ENCODE results near the gene SLC30A7. TPM values are rescaled to one million over a fixed set of nuclear protein-coding genes. Genes with fewer than 3 reads are reported as not detected.

The SLC30A7 gene
- total RNA-seq, 1 donor from 2014 or later: 14.2 TPM

GRCh38 chr1:101013776-101014175 is 117.9 kb downstream of the SLC30A7 start:
- TF ChIP-seq POLR2AphosphoS5 (IDR thresholded peaks at IDR 0.05; ENCODE audit: insufficient read depth in 1 of 2, low read depth in 1 of 2) (no peak), CTCF (IDR thresholded peaks at IDR 0.05) (no peak), POLR2A (IDR thresholded peaks at IDR 0.05) (no peak)
- DNase-seq (ENCODE audit: extremely low spot score in 2 of 2): no peak
- H3K9me3 ChIP-seq: no peaks in the 10 kb centered on the region
- no peak overlapping the region for H3K27ac ChIP-seq
- H3K27me3 ChIP-seq: no peaks in the 10 kb centered on the region
- peaks cover 0 to 7% of the 10 kb centered on the region in 2 donors for H3K36me3 ChIP-seq
- H3K4me1 ChIP-seq: no peaks in the 10 kb centered on the region
- intact Hi-C loops (cut with DNase I): no loop called here
- no peak overlapping the region for H3K4me3 ChIP-seq

- TF ChIP-seq POLR2AphosphoS5 (IDR thresholded peaks at IDR 0.05; ENCODE audit: insufficient read depth in 1 of 2, low read depth in 1 of 2) (no peak), CTCF (IDR thresholded peaks at IDR 0.05) (no peak), POLR2A (IDR thresholded peaks at IDR 0.05) (no peak)
Observed at GRCh38 chr1:101017448-101017847, 121.6 kb downstream of the SLC30A7 start.

GRCh38 chr1:101022294-101022693 is 126.4 kb downstream of the SLC30A7 start:
- Histone ChIP-seq H3K27me3 (no peaks in the 10 kb centered on the region), H3K36me3 (no peaks in the 10 kb centered on the region), H3K9me3 (no peaks in the 10 kb centered on the region), H3K4me1 (peaks cover 11% of the 10 kb centered on the region), H3K27ac (no peak overlapping the region), H3K4me3 (no peak overlapping the region)
- no peak for DNase-seq (ENCODE audit: extremely low spot score in 2 of 2)
- intact Hi-C loops (cut with DNase I): no loop called here
- no peak for TF ChIP-seq POLR2AphosphoS5 (IDR thresholded peaks at IDR 0.05; ENCODE audit: insufficient read depth in 1 of 2, low read depth in 1 of 2)
- no peak for TF ChIP-seq CTCF (IDR thresholded peaks at IDR 0.05)
- TF ChIP-seq POLR2A (IDR thresholded peaks at IDR 0.05): no peak

More at GRCh38 chr1:101017448-101017847, 121.6 kb downstream of the SLC30A7 start:
- H3K4me1 ChIP-seq: no peaks in the 10 kb centered on the region
- intact Hi-C loops (cut with DNase I): no loop called here
- H3K9me3 ChIP-seq: no peaks in the 10 kb centered on the region
- no peak overlapping the region for H3K27ac ChIP-seq
- no peak overlapping the region for H3K4me3 ChIP-seq
- H3K27me3 ChIP-seq: no peaks in the 10 kb centered on the region
- H3K36me3 ChIP-seq: peaks cover 0 to 4% of the 10 kb centered on the region in 2 donors
- DNase-seq (ENCODE audit: extremely low spot score in 2 of 2): no peak

- Histone ChIP-seq H3K4me1 (peaks cover 11% of the 10 kb centered on the region), H3K27me3 (no peaks in the 10 kb centered on the region), H3K4me3 (peak overlapping the region; percentile 59 to 63), H3K27ac (peak overlapping the region; percentile 76), H3K36me3 (no peaks in the 10 kb centered on the region), H3K9me3 (no peaks in the 10 kb centered on the region)
- intact Hi-C loops (cut with DNase I): no loop called here
- no peak for DNase-seq (ENCODE audit: extremely low spot score in 2 of 2)
- no peak for TF ChIP-seq POLR2A (IDR thresholded peaks at IDR 0.05)
- no peak for TF ChIP-seq CTCF (IDR thresholded peaks at IDR 0.05)
- TF ChIP-seq POLR2AphosphoS5 (IDR thresholded peaks at IDR 0.05; ENCODE audit: insufficient read depth in 1 of 2, low read depth in 1 of 2): no peak
Observed at GRCh38 chr1:101025283-101025656, 129.4 kb downstream of the SLC30A7 start.

GRCh38 chr1:101025657-101026429 is 130.0 kb downstream of the SLC30A7 start, which contains the start of gene DPH5:
DPH5 (minus strand) TSS chr1:101025784; CDS start chr1:101025443, 341 bp downstream.
- H3K27ac ChIP-seq: peak within 1 kb of the TSS; percentile 76
- no peaks in the 10 kb centered on the region for H3K27me3 ChIP-seq
- no peaks in the 10 kb centered on the region for H3K36me3 ChIP-seq
- peak within 1 kb of the TSS; percentile 59 to 63 for H3K4me3 ChIP-seq
- TF ChIP-seq POLR2A (IDR thresholded peaks at IDR 0.05) (peak in 1 of 2 donors; percentile 60), POLR2AphosphoS5 (IDR thresholded peaks at IDR 0.05; ENCODE audit: insufficient read depth in 1 of 2, low read depth in 1 of 2) (peak in 1 of 2 donors; percentile 90), CTCF (IDR thresholded peaks at IDR 0.05) (no peak)
- DNase-seq (ENCODE audit: extremely low spot score in 2 of 2): no peak
- peaks cover 11% of the 10 kb centered on the region for H3K4me1 ChIP-seq
- intact Hi-C loops (cut with DNase I): no loop called here
- H3K9me3 ChIP-seq: no peaks in the 10 kb centered on the region
